ENCODE measurements around the gene CSF1.
"Not testable (repeated sequence)": the region's sequence is repeated elsewhere in the genome, so short reads cannot be mapped to it uniquely, and the experiment has no call there.

The CSF1 gene

DNA sequence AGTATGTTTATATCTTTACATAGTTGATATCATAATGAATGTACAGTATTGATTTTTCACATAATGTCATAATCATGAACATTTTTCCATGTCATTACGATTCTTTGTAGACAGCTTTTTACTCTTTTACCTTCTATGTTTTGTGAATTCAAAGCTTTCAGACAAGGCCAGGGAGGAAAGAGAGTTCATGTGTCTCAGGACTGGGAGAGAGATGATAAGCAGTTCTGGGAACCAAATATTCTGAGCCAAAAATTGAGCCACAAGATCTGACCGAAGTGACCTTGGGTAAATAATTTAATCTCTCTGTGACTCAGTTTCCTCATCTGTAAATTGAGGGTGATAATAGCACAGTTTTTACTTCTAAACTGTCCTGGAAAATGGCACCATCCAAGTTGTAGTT lies 31.8 kb downstream of the CSF1 start:
- no peak for DNase-seq

- no peak for DNase-seq
Measured at GRCh38 chr1:109944541-109944940, 33.9 kb downstream of the CSF1 start.

DNA sequence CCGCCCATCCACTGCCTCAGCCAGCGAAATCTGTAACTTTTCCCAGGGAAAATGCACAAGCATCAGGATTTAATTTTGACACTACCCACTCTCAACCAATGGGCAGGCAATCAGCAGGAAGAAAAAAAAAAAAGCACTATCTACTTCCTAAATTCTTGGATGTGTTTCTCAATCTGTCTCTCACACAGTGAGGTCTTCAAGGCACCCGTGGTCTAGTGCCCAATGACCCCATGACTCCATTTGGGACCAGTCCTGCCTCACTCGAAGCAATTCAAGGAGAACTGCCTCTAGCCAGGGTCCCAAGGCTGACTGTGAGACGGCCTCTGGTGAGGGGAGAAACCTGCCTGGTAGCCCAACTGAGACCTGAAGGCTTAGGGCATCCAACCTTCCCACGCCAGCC lies 35.9 kb downstream of the CSF1 start:
- DNase-seq: no peak

GRCh38 chr1:109947582-109948284 lies 37.1 kb downstream of the CSF1 start:
- no peak for DNase-seq

- no peak for DNase-seq
Measured at GRCh38 chr1:109948285-109948630, 37.6 kb downstream of the CSF1 start.

DNA sequence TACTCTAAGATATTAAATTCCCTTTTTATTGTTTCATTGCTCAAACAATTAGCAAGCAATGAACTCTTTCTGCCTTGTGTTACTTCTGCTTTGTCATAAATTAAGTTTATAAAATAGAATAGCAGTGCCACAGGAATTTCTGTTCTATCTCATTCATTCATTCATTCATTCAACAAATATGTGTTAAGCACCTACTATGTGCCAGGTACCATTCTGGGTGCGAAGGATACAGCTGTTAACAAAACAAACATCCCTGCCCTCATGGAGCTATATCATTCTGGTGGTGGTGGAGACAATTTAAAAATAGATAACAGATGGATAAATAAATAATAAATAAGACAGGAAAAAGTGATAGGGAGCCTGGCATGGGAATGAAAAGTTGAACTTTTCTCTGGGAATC lies 39.4 kb downstream of the CSF1 start:
- DNase-seq: no peak

DNA sequence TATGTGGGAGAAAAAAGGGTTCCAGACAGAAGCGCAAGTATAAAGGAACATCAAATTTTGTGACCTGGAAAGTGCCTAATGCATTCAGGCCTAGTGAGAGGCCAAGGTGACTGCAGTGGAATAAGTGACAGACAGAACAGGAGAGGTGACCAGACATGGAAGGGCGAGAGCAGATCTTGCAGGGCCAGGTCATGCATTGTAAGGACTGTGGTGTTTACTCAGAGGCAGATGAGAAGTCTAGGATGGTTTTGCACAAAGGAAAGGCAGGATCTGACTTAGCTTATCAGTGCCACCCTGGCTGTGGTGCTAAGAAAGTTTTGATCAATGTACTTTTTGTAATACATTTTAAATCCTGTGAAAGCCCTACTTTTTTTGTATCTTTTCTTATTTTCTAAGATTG lies 39.9 kb downstream of the CSF1 start:
- DNase-seq: no peak

DNA sequence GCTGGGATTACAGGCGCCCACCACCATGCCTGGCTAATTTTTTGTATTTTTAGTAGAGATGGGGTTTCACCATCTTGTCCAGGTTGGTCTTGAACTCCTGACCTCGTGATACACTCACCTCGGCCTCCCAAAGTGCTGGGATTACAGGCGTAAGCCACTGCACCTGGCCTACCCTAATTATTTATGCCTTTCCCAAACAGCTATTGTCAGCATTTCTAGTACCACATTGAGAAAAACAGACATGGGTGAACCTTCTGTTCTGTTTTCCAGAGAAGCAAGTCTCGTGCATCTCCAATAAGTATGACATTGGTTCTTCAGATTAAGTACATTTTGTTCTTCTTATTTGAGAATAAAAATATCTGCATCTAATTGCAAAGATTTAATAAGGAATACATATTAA lies 40.9 kb downstream of the CSF1 start:
- not testable (repeated sequence) for DNase-seq

GRCh38 chr1:109954041-109954512 lies 43.4 kb downstream of the CSF1 start:
- no peak for DNase-seq

DNA sequence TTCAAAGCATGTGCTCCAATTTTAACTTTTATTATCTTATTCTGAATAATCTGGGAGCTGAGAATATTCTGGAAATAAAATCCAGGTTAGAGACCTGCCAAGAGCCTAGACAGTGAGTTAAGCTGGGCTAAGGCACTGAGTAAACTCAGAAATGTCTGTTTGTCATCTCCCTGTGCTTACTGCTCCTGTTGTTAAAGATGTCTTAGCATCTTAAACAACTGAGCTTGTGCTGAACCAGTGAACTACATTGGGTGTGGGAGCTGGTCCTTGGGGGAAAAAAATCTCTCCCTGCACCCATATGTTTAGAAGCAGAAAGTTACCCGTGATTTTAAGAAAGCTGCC lies 49.0 kb downstream of the CSF1 start:
- DNase-seq: no peak

DNA sequence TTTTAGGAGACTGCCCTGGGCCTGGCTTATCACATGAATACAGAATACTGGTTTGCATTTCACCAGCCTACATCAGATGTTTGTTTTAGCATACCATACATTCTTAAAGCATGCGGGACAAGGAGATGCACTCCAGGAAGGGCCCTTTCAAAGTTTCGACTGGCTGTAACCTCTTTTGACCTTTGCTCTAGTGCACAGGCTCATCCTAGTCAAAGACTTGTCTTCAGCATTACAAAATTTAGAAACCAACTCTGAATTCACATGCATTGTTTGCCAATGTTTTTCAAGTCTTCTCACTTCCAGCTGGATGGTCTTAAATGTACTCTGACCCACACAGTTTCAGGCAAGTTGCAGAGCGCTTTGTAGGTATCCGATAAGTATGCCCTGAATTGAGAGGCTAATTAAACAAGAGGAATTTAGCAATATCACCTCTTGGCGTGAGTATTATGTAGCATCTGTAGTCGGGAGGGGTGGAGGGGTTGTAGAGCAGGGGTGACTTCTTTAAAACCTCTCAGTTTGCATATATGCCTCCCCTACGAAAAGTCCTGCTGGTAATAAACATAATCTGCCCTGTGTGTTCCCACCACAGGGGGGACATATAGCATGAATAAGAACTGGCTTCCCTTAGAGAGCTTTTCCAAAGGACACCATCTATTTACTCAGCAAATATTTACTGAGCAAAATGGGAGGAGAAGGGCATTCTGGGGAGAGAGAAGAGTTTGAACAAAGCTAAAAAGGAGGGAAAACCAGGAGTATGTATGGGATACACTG lies 49.5 kb downstream of the CSF1 start:
- no peak for DNase-seq

GRCh38 chr1:109960745-109961094 lies 50.1 kb downstream of the CSF1 start:
- no peak for DNase-seq

DNA sequence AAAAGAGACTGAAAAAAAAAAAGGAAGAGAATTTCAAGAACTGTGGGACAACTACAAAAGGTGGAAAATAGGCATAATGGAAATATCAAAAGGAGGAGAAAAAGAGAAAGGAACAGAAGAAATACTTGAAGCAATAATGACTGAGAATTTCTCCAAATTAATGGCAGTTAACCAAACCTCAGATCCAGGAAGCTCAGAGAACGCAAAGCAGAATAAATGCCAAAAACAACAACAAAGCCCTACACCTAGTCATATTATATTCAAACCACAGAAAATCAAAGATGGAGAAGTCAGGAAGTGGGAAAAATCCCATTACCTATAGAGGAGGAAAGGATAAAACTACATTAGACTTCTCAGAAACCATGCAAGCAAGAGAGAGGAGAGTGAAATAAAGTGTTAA lies 53.2 kb downstream of the CSF1 start:
- DNase-seq: no peak

- DNase-seq: no peak
Measured at GRCh38 chr1:109969146-109969829, 58.6 kb downstream of the CSF1 start.

GRCh38 chr1:109969907-109970306 lies 59.3 kb downstream of the CSF1 start:
- DNase-seq: no peak

DNA sequence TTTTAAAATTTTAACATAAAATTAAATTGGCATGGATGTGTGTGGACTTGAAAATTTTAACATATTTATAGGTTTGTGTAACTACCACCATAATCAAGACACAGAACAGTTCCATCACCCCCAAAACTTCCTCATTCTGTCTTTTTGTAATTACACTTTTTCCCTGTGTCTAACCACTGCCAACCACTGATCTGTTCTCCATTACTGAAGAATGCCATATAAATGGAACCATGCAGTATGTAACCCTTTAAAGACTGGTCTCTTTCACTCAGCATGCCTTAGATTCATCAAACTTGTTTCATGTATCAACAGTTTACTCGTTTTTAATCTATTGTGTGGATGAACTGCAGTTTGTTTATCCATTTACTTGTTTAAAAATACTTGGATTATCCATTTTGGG lies 60.9 kb downstream of the CSF1 start:
- no peak for DNase-seq

DNA sequence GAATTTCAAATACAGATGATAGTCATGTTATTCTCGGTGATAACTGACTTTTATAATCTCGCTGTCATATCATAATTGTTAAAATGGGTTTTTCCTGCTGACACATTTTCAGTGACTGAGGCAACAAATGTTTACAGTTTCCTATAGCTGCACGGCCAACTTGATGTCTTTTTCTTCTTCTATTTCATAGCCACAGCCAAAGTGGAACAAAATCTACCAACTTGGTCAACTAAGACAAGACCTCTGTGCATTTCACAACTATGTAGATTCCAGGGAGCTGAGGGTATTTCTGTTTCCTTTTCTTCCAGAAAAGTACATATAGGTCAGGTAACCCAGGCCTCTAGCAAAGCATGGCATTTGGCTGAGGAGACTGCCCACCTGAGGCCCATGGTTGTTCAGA lies 63.5 kb downstream of the CSF1 start:
- no peak for DNase-seq

DNA sequence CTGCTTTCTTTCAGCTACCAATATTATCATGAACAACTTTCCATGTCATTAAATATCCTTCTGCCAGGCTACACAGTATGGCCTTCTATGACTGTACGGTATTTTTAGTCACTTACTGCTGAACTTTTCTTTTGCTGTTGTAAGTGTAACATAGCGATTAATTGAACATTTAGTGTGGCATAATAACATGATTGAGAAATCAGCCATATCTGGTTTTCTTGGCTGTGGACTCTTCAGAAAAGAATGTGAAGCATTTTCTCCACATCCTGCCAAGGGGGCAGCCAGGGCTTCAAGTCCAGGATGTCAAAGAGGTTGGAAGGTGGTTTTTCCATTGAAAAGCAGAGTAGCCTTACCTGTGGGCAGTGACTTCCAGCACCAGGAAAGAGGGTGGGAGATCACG lies 65.1 kb downstream of the CSF1 start:
- DNase-seq: no peak

DNA sequence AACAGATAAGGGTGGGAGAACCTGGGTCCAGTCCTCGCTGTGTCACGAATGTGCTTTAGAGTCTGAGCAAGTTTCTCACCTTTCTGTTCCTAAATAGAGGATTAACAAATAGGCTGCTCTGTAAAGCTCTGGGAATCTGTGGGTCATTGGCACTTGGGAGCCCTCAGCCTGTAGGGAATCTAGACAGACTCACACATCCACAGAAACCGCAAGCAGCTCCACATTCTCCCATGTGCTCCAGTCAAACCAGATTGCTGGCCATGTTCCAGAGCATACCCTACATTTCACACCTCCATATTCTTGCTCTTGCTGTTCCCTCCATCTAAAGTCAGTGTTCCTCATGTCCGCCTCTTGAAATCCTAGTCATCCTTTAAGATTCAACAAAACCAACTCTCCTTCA lies 66.1 kb downstream of the CSF1 start:
- no peak for DNase-seq

- no peak for DNase-seq
Measured at GRCh38 chr1:109977225-109977624, 66.6 kb downstream of the CSF1 start.

- no peak for DNase-seq
Measured at GRCh38 chr1:109977657-109978378, 67.2 kb downstream of the CSF1 start.

- no peak for DNase-seq
Measured at GRCh38 chr1:109978761-109979488, 68.3 kb downstream of the CSF1 start.
